HepG2 (cell line): Measurements from ENCODE around the gene LUC7L2. TPM values are rescaled to one million over a fixed set of nuclear protein-coding genes. Genes with fewer than 3 reads are reported as not detected.

ENCODE experiments used
- ATF7 ChIP-seq, 2 experiments: fragments of 450-650 bp in 1 of 2; sonication (generic) in 1 of 2; formaldehyde crosslinking in 1 of 2; IDR thresholded peaks; 2 replicates each; pipeline versions ENCODE4 v1.4.0 to v1.6.1; 2016 to 2020; ENCODE audit warnings: antibody characterized with exemption in 1 of 2, mild to moderate bottlenecking in 1 of 2, missing genetic modification reagents in 1 of 2
- CBX2 ChIP-seq, 2 experiments: fragments of 200-600 bp in 1 of 2; sonication (generic); formaldehyde crosslinking in 1 of 2; IDR thresholded peaks; 2 replicates each; pipeline versions ENCODE4 v1.7.0 to v1.8.1; 2018 to 2022; ENCODE audit warnings: low read depth in 2 of 2, low read length in 1 of 2, mild to moderate bottlenecking in 1 of 2, missing genetic modification reagents in 1 of 2
- CBX5 ChIP-seq: sonication (generic); formaldehyde crosslinking; IDR thresholded peaks from 2 replicates; pipeline ENCODE4 v1.4.0; 2020; ENCODE audit warnings: missing genetic modification reagents, borderline replicate concordance
- EP300 ChIP-seq, 3 experiments: sonication (generic) in 1 of 3; formaldehyde crosslinking in 1 of 3; IDR thresholded peaks; 2 replicates each; pipeline versions ENCODE4 v1.5.1 to v1.6.1; 2011 to 2020; ENCODE audit warnings: low read depth in 2 of 3, low read length in 2 of 3, borderline replicate concordance in 1 of 3, improper control_type of control experiment in 1 of 3, mild to moderate bottlenecking in 1 of 3, missing genetic modification reagents in 1 of 3, moderate library complexity in 1 of 3
- GABPA ChIP-seq, 2 experiments: IDR thresholded peaks; 2 replicates each; pipeline ENCODE4 v1.6.1; 2011 to 2016; ENCODE audit warnings: low read depth in 2 of 2, low read length in 1 of 2, missing biosample characterization in 1 of 2, missing genetic modification characterization in 1 of 2
- GFI1 ChIP-seq: sonication (generic); formaldehyde crosslinking; IDR thresholded peaks from 2 replicates; pipeline ENCODE4 v1.5.0; 2020; ENCODE audit warnings: missing genetic modification reagents, mild to moderate bottlenecking, borderline replicate concordance
- GLI4 ChIP-seq: sonication (generic); formaldehyde crosslinking; IDR thresholded peaks from 2 replicates; pipeline ENCODE4 v1.5.1; 2020; ENCODE audit warnings: missing genetic modification reagents, mild to moderate bottlenecking, moderate library complexity, borderline replicate concordance
- HOXA5 ChIP-seq: sonication (generic); formaldehyde crosslinking; IDR thresholded peaks from 2 replicates; pipeline ENCODE4 v1.4.0; 2020; ENCODE audit warnings: missing genetic modification reagents
- IRX3 ChIP-seq: sonication (generic); formaldehyde crosslinking; IDR thresholded peaks from 2 replicates; pipeline ENCODE4 v1.8.1; 2023; ENCODE audit warnings: mild to moderate bottlenecking, low read depth, missing genetic modification reagents, borderline replicate concordance
- JDP2 ChIP-seq: sonication (generic); formaldehyde crosslinking; IDR thresholded peaks from 2 replicates; pipeline ENCODE4 v1.8.1; 2022; ENCODE audit warnings: missing genetic modification reagents, borderline replicate concordance
- KAT8 ChIP-seq: IDR thresholded peaks from 2 replicates; pipeline ENCODE4 v1.6.1; 2016; ENCODE audit warnings: missing genetic modification reagents, missing compliant biosample characterization
- MXD4 ChIP-seq: IDR thresholded peaks from 2 replicates; pipeline ENCODE4 v1.6.1; 2016; ENCODE audit warnings: mild to moderate bottlenecking, missing biosample characterization, missing genetic modification reagents
- NKX3-1 ChIP-seq: sonication (generic); formaldehyde crosslinking; IDR thresholded peaks from 2 replicates; pipeline ENCODE4 v1.5.0; 2020; ENCODE audit warnings: missing genetic modification reagents
- PCBP1 ChIP-seq: fragments of 200-400 bp; formaldehyde crosslinking; IDR thresholded peaks from 2 replicates; pipeline ENCODE4 v1.6.1; 2017; ENCODE audit warnings: mild to moderate bottlenecking, low read depth, low read length, borderline replicate concordance
- ZNF124 ChIP-seq: sonication (generic); formaldehyde crosslinking; IDR thresholded peaks from 2 replicates; pipeline ENCODE4 v1.4.0; 2020; ENCODE audit warnings: missing genetic modification reagents
- ZNF225 ChIP-seq: sonication (generic); formaldehyde crosslinking; IDR thresholded peaks from 2 replicates; pipeline ENCODE4 v1.4.0; 2020; ENCODE audit warnings: mild to moderate bottlenecking, missing genetic modification reagents
- ZNF230 ChIP-seq: sonication (generic); formaldehyde crosslinking; IDR thresholded peaks from 2 replicates; pipeline ENCODE4 v1.4.0; 2020; ENCODE audit warnings: mild to moderate bottlenecking, missing genetic modification reagents
- ZNF619 ChIP-seq: sonication (generic); formaldehyde crosslinking; IDR thresholded peaks from 2 replicates; pipeline ENCODE4 v1.4.0; 2020; ENCODE audit warnings: mild to moderate bottlenecking, missing genetic modification reagents
- ZNF670 ChIP-seq: sonication (generic); formaldehyde crosslinking; IDR thresholded peaks from 2 replicates; pipeline ENCODE4 v1.8.0; 2022; ENCODE audit warnings: mild to moderate bottlenecking, missing genetic modification reagents, borderline replicate concordance
- ZNF678 ChIP-seq: sonication (generic); formaldehyde crosslinking; IDR thresholded peaks from 2 replicates; pipeline ENCODE4 v1.4.0; 2020; ENCODE audit warnings: mild to moderate bottlenecking, missing genetic modification reagents
- ZNF746 ChIP-seq: sonication (generic); formaldehyde crosslinking; IDR thresholded peaks from 2 replicates; pipeline ENCODE4 v1.8.0; 2022; ENCODE audit warnings: mild to moderate bottlenecking, missing genetic modification reagents
- polyA plus RNA-seq, 8 experiments: library from polyadenylated mRNA; depleted of rRNA in 3 of 8; stranded (reverse) in 7 of 8; unstranded in 1 of 8; fragments of >200 nt; fragmentation: Illumina TruSeq in 4 of 8; extraction: Trizol in 4 of 8; gene quantifications; 2 replicates each; pipeline versions ENCODE4 v1.2.1 to v1.2.3, GENCODE V29; 2011 to 2016; ENCODE audit warnings: low read depth in 4 of 8, missing spikeins in 1 of 8, mixed read lengths in 1 of 8; ENCODE audit not compliant: insufficient read depth in 1 of 8
- total RNA-seq, 5 experiments: library from RNA; depleted of rRNA; stranded (reverse); fragments of >200 nt; fragmentation: Illumina TruSeq; extraction: Trizol; gene quantifications; 2 replicates each; pipeline ENCODE4 v1.2.3, GENCODE V29; 2016; ENCODE audit warnings: low read depth in 1 of 5
- TF ChIP-seq, protein P1 (sequence below): sonication (generic); formaldehyde crosslinking; IDR thresholded peaks from 2 replicates; pipeline ENCODE4 v1.8.0; 2022; ENCODE audit warnings: mild to moderate bottlenecking, missing genetic modification reagents; ENCODE audit not compliant: insufficient replicate concordance
- TF ChIP-seq, protein P2 (sequence below): sonication (generic); formaldehyde crosslinking; conservative IDR thresholded peaks from 2 replicates; pipeline ENCODE4 v1.4.0; 2020; ENCODE audit warnings: missing genetic modification reagents
- TF ChIP-seq, protein P3 (sequence below): IDR thresholded peaks from 2 replicates; pipeline ENCODE4 v1.6.1; 2016; ENCODE audit warnings: missing compliant biosample characterization, missing genetic modification reagents, borderline replicate concordance

LUC7L2 gene
- total and polyA plus RNA-seq, 2 of the 13 experiments (the other 11 are each of a cell fraction or from before 2014, with no cell fraction given): 17.9 to 50.7 TPM

DNA sequence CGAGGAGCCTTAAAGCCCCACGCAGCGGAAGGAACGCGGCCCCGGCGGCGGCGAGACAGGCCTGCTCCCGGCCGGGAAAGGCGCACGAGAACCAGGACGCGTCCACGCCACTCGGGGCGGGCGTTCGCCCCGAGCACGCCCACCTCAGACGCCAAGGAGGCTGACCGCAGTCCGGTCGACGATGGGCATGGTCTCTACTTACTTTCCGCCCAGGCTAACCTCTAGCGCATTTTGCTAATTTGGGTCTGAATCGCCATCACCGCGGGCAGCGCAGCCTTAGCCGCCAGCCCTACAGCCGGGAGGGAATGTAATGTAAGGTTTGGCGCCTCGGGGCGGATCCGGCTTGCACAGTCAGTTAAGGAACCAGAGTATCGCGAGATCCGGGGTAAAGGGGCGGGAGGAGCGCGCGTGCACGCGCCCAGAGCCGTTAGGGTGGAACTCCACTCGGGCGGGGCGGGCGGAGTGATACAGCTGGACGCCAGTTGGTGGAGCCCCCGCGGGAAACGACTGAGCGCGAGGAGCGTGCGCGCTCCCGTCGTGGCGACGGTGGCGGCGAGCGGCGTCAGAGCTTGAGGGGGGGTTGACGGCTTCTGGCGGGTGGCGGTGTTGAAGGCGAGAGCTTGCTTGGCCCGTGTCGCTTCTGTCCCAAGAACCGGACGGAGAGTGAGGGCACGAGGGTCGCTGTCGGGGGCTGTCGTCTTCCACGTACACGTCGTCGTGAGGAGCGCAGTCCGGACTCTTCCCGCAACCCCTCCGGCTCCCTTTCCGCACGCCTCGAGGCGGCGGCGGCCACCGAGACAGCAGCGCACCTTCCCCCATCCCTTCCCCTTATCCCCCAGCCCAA, at the start of gene LUC7L2 (continued):
- TF ChIP-seq NKX3-1 (CRISPR knock-in tag) (peak; percentile 83; the same call in 1 of the 2 replicates), MXD4 (peak; percentile 86), GABPA (IDR thresholded peaks at IDR 0.05; ENCODE audit: low read depth, low read length) (no peak), GABPA (CRISPR knock-in tag; IDR thresholded peaks at IDR 0.05; ENCODE audit: low read depth) (peak; percentile 65), IRX3 (CRISPR knock-in tag) (peak; percentile 47; the same call in 1 of the 2 replicates), ZNF230 (peak; percentile 97), CBX2 (IDR thresholded peaks at IDR 0.05; ENCODE audit: low read depth, low read length) (no peak), CBX2 (CRISPR knock-in tag; IDR thresholded peaks at IDR 0.05; ENCODE audit: low read depth) (no peak), ZNF225 (CRISPR knock-in tag) (peak; percentile 96), JDP2 (no peak), ATF7 (IDR thresholded peaks at IDR 0.05) (no peak), ATF7 (CRISPR knock-in tag; IDR thresholded peaks at IDR 0.05) (peak; percentile 76; the same call in 1 of the 2 replicates), HOXA5 (CRISPR knock-in tag) (peak; percentile 96), KAT8 (peak; percentile 79), ZNF746 (no peak), EP300 (IDR thresholded peaks at IDR 0.05; ENCODE audit: low read depth in 2 of 2, low read length in 2 of 2) (peak in 1 of 2 experiments; percentile 42; a peak in 1 of 4 replicates), EP300 (CRISPR knock-in tag; IDR thresholded peaks at IDR 0.05; ENCODE audit: borderline replicate concordance) (no peak), GFI1 (peak; percentile 52), CBX5 (CRISPR knock-in tag) (no peak; the same call in 1 of the 2 replicates), ZNF619 (CRISPR knock-in tag) (peak; percentile 38; the same call in 1 of the 2 replicates), ZNF124 (peak; percentile 43; the same call in 1 of the 2 replicates), ZNF678 (CRISPR knock-in tag) (0 out of 2 replicates have a peak, but pooled peaks have one; percentile 65), PCBP1 (peak; percentile 22), GLI4 (CRISPR knock-in tag) (peak; percentile 44; the same call in 1 of the 2 replicates), ZNF670 (CRISPR knock-in tag) (peak; percentile 81)
- TF ChIP-seq, protein P1, sequence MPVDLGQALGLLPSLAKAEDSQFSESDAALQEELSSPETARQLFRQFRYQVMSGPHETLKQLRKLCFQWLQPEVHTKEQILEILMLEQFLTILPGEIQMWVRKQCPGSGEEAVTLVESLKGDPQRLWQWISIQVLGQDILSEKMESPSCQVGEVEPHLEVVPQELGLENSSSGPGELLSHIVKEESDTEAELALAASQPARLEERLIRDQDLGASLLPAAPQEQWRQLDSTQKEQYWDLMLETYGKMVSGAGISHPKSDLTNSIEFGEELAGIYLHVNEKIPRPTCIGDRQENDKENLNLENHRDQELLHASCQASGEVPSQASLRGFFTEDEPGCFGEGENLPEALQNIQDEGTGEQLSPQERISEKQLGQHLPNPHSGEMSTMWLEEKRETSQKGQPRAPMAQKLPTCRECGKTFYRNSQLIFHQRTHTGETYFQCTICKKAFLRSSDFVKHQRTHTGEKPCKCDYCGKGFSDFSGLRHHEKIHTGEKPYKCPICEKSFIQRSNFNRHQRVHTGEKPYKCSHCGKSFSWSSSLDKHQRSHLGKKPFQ (CRISPR knock-in tag): peak; percentile 48
- TF ChIP-seq, protein P2, sequence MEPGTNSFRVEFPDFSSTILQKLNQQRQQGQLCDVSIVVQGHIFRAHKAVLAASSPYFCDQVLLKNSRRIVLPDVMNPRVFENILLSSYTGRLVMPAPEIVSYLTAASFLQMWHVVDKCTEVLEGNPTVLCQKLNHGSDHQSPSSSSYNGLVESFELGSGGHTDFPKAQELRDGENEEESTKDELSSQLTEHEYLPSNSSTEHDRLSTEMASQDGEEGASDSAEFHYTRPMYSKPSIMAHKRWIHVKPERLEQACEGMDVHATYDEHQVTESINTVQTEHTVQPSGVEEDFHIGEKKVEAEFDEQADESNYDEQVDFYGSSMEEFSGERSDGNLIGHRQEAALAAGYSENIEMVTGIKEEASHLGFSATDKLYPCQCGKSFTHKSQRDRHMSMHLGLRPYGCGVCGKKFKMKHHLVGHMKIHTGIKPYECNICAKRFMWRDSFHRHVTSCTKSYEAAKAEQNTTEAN (CRISPR knock-in tag): peak; percentile 86; the same call in 1 of the 2 replicates
- TF ChIP-seq, protein P3, sequence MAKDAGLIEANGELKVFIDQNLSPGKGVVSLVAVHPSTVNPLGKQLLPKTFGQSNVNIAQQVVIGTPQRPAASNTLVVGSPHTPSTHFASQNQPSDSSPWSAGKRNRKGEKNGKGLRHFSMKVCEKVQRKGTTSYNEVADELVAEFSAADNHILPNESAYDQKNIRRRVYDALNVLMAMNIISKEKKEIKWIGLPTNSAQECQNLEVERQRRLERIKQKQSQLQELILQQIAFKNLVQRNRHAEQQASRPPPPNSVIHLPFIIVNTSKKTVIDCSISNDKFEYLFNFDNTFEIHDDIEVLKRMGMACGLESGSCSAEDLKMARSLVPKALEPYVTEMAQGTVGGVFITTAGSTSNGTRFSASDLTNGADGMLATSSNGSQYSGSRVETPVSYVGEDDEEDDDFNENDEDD (CRISPR knock-in tag): peak; percentile 88
